Measurements from ENCODE around the gene GABPA. TPM values are rescaled to one million over a fixed set of nuclear protein-coding genes. Genes with fewer than 3 reads are reported as not detected.
"Not testable (repeated sequence)": the region's sequence is repeated elsewhere in the genome, so short reads cannot be mapped to it uniquely, and the experiment has no call there.

Gene GABPA
- polyA plus RNA-seq, 1 donor (not counting 4 experiments of a cell fraction or from before 2014, with no cell fraction given) = 16.3 TPM

- dilution Hi-C loops (cut with MboI; ENCODE audit: extremely low pct_ligation_motif_present, low sequenced_read_pairs) = no loop called here
- Histone ChIP-seq H3K4me1 (ENCODE audit: control insufficient read depth, extremely low read depth, insufficient read depth, low read length) (no peaks in the 10 kb centered on the region), H2AFZ (ENCODE audit: control insufficient read depth, low read length) (no peak overlapping the region), H3K9ac (ENCODE audit: control insufficient read depth, extremely low read depth, insufficient read depth, low read length) (no peak overlapping the region), H3K9me3 (ENCODE audit: control insufficient read depth, low read depth, low read length) (no peaks in the 10 kb centered on the region), H3K27ac (ENCODE audit: control insufficient read depth, insufficient read depth, low read length) (no peak overlapping the region), H3K4me3 (ENCODE audit: control insufficient read depth in 2 of 3, extremely low read depth in 1 of 3, insufficient read depth in 2 of 3, low read depth in 1 of 3, low read length in 3 of 3) (no peak overlapping the region), H3K36me3 (ENCODE audit: control insufficient read depth in 2 of 2, extremely low read depth in 1 of 2, insufficient read depth in 2 of 2, low read length in 2 of 2) (no peaks in the 10 kb centered on the region), H3K9me1 (ENCODE audit: control insufficient read depth, extremely low read depth, insufficient read depth, low read length) (no peaks in the 10 kb centered on the region), H3K27me3 (ENCODE audit: control insufficient read depth, extremely low read depth, insufficient read depth, low read length) (no peaks in the 10 kb centered on the region), H3K79me2 (ENCODE audit: control insufficient read depth, insufficient read depth, low read length) (no peaks in the 10 kb centered on the region), H3K4me2 (ENCODE audit: control insufficient read depth, extremely low read depth, insufficient read depth, low read depth, low read length) (no peak overlapping the region), H4K20me1 (ENCODE audit: control insufficient read depth, extremely low read depth, insufficient read depth, low read length) (no peaks in the 10 kb centered on the region)
- DNase-seq (ENCODE audit: low read depth, low spot score) = no peak
- TF ChIP-seq, protein P1, sequence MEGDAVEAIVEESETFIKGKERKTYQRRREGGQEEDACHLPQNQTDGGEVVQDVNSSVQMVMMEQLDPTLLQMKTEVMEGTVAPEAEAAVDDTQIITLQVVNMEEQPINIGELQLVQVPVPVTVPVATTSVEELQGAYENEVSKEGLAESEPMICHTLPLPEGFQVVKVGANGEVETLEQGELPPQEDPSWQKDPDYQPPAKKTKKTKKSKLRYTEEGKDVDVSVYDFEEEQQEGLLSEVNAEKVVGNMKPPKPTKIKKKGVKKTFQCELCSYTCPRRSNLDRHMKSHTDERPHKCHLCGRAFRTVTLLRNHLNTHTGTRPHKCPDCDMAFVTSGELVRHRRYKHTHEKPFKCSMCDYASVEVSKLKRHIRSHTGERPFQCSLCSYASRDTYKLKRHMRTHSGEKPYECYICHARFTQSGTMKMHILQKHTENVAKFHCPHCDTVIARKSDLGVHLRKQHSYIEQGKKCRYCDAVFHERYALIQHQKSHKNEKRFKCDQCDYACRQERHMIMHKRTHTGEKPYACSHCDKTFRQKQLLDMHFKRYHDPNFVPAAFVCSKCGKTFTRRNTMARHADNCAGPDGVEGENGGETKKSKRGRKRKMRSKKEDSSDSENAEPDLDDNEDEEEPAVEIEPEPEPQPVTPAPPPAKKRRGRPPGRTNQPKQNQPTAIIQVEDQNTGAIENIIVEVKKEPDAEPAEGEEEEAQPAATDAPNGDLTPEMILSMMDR (optimal IDR thresholded peaks at IDR 0.05 in 1 of 3, IDR thresholded peaks at IDR 0.05 in 1 of 3, conservative IDR thresholded peaks at IDR 0.05 in 1 of 3; ENCODE audit: extremely low read depth in 1 of 3, insufficient read depth in 2 of 3, low read length in 3 of 3) = no peak
- no peak for TF ChIP-seq EZH2 (IDR thresholded peaks at IDR 0.05; ENCODE audit: low read length)
- no peak for FAIRE-seq
Measured at GRCh38 chr21:25776440-25776839, 41.7 kb downstream of the GABPA start.

DNA sequence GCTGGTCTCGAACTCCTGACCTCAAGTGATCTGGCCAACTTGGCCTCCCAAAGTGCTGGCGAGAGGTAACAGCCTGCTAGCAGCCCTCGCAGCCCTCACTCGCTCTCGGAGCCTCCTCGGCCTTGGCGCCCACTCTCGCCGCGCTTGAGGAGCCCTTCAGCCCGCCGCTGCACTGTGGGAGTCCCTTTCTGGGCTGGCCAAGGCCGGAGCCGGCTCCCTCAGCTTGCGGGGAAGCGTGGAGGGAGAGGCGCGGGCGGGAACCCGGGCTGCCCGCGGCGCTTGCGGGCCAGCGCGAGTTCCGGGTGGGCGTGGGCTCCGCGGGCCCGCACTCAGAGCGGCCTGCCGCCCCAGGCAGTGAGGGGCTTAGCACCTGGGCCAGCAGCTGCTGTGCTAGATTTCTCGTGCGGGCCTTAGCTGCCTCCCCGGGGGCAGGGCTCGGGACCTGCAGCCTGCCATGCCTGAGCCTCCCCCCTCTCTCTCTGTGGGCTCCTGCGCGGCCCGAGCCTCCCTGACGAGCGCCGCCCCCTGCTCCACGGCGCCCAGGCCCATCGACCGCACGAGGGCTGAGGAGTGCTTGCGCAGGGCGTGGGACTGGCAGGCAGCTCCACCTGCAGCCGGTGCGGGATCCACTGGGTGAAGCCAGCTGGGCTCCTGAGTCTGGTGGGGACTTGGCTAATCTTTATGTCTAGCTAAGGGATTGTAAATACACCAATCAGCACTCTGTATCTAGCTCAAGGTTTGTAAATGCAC, 43.5 kb downstream of the GABPA start:
- H3K9me1 ChIP-seq (ENCODE audit: control insufficient read depth, extremely low read depth, insufficient read depth, low read length); H3K4me3 ChIP-seq (ENCODE audit: control insufficient read depth in 2 of 3, extremely low read depth in 1 of 3, insufficient read depth in 2 of 3, low read depth in 1 of 3, low read length in 3 of 3); H3K9ac ChIP-seq (ENCODE audit: control insufficient read depth, extremely low read depth, insufficient read depth, low read length); H3K4me1 ChIP-seq (ENCODE audit: control insufficient read depth, extremely low read depth, insufficient read depth, low read length); FAIRE-seq; DNase-seq (ENCODE audit: low read depth, low spot score); H3K36me3 ChIP-seq (ENCODE audit: control insufficient read depth in 2 of 2, extremely low read depth in 1 of 2, insufficient read depth in 2 of 2, low read length in 2 of 2); H2AFZ ChIP-seq (ENCODE audit: control insufficient read depth, low read length); H3K9me3 ChIP-seq (ENCODE audit: control insufficient read depth, low read depth, low read length); H3K27ac ChIP-seq (ENCODE audit: control insufficient read depth, insufficient read depth, low read length); H3K27me3 ChIP-seq (ENCODE audit: control insufficient read depth, extremely low read depth, insufficient read depth, low read length); H4K20me1 ChIP-seq (ENCODE audit: control insufficient read depth, extremely low read depth, insufficient read depth, low read length); H3K79me2 ChIP-seq (ENCODE audit: control insufficient read depth, insufficient read depth, low read length); H3K4me2 ChIP-seq (ENCODE audit: control insufficient read depth, extremely low read depth, insufficient read depth, low read depth, low read length); dilution Hi-C loops (cut with MboI; ENCODE audit: extremely low pct_ligation_motif_present, low sequenced_read_pairs): not testable (repeated sequence)

- Histone ChIP-seq H3K4me3 (ENCODE audit: control insufficient read depth in 2 of 3, extremely low read depth in 1 of 3, insufficient read depth in 2 of 3, low read depth in 1 of 3, low read length in 3 of 3) (no peak overlapping the region), H3K9me1 (ENCODE audit: control insufficient read depth, extremely low read depth, insufficient read depth, low read length) (no peaks in the 10 kb centered on the region), H3K4me2 (ENCODE audit: control insufficient read depth, extremely low read depth, insufficient read depth, low read depth, low read length) (no peak overlapping the region), H2AFZ (ENCODE audit: control insufficient read depth, low read length) (no peak overlapping the region), H3K27me3 (ENCODE audit: control insufficient read depth, extremely low read depth, insufficient read depth, low read length) (no peaks in the 10 kb centered on the region), H3K27ac (ENCODE audit: control insufficient read depth, insufficient read depth, low read length) (no peak overlapping the region), H3K9me3 (ENCODE audit: control insufficient read depth, low read depth, low read length) (no peaks in the 10 kb centered on the region), H3K79me2 (ENCODE audit: control insufficient read depth, insufficient read depth, low read length) (no peaks in the 10 kb centered on the region), H4K20me1 (ENCODE audit: control insufficient read depth, extremely low read depth, insufficient read depth, low read length) (no peaks in the 10 kb centered on the region), H3K36me3 (ENCODE audit: control insufficient read depth in 2 of 2, extremely low read depth in 1 of 2, insufficient read depth in 2 of 2, low read length in 2 of 2) (no peaks in the 10 kb centered on the region), H3K9ac (ENCODE audit: control insufficient read depth, extremely low read depth, insufficient read depth, low read length) (no peak overlapping the region), H3K4me1 (ENCODE audit: control insufficient read depth, extremely low read depth, insufficient read depth, low read length) (peaks cover 6% of the 10 kb centered on the region)
- dilution Hi-C loops (cut with MboI; ENCODE audit: extremely low pct_ligation_motif_present, low sequenced_read_pairs) = no loop called here
- no peak for FAIRE-seq
- no peak for TF ChIP-seq EZH2 (IDR thresholded peaks at IDR 0.05; ENCODE audit: low read length)
- TF ChIP-seq, protein P1 (optimal IDR thresholded peaks at IDR 0.05 in 1 of 3, IDR thresholded peaks at IDR 0.05 in 1 of 3, conservative IDR thresholded peaks at IDR 0.05 in 1 of 3; ENCODE audit: extremely low read depth in 1 of 3, insufficient read depth in 2 of 3, low read length in 3 of 3) = no peak
- DNase-seq (ENCODE audit: low read depth, low spot score) = no peak
Measured at GRCh38 chr21:25788677-25789076, 53.9 kb downstream of the GABPA start.
